ENCODE data around the gene TECPR2.

DNA sequence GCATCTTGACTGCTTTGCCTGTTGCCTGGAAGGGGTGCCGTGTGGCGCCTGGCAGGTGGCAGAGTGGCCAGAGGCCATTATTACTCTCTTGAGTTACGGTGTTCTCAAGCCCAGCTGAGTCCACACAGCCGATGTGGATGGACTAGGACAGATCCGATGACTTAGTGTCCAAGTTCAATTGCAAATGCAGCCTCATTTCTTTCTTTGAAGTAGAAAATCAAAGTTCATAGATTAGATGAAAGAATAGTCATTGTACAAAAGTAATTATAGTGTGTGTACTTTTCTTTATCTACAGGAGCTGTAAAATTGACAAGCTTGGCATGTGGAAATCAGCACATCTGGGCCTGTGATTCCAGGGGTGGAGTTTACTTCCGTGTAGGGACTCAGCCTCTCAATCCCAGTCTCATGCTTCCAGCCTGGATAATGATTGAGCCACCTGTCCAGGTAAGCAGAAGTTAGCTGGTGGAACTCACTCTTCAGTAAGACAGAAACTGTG, 102.2 kb downstream of the TECPR2 start:
- TF ChIP-seq, protein P1, sequence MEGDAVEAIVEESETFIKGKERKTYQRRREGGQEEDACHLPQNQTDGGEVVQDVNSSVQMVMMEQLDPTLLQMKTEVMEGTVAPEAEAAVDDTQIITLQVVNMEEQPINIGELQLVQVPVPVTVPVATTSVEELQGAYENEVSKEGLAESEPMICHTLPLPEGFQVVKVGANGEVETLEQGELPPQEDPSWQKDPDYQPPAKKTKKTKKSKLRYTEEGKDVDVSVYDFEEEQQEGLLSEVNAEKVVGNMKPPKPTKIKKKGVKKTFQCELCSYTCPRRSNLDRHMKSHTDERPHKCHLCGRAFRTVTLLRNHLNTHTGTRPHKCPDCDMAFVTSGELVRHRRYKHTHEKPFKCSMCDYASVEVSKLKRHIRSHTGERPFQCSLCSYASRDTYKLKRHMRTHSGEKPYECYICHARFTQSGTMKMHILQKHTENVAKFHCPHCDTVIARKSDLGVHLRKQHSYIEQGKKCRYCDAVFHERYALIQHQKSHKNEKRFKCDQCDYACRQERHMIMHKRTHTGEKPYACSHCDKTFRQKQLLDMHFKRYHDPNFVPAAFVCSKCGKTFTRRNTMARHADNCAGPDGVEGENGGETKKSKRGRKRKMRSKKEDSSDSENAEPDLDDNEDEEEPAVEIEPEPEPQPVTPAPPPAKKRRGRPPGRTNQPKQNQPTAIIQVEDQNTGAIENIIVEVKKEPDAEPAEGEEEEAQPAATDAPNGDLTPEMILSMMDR (IDR thresholded peaks at IDR 0.05; ENCODE audit: low read depth, low read length, poor library complexity, severe bottlenecking), result no peak
- TF ChIP-seq EZH2phosphoT487 (IDR thresholded peaks at IDR 0.05; ENCODE audit: borderline replicate concordance, low read length), result no peak

Measured in DOHH2 (cell line).